ENCODE data around the gene MRNIP.

DNA sequence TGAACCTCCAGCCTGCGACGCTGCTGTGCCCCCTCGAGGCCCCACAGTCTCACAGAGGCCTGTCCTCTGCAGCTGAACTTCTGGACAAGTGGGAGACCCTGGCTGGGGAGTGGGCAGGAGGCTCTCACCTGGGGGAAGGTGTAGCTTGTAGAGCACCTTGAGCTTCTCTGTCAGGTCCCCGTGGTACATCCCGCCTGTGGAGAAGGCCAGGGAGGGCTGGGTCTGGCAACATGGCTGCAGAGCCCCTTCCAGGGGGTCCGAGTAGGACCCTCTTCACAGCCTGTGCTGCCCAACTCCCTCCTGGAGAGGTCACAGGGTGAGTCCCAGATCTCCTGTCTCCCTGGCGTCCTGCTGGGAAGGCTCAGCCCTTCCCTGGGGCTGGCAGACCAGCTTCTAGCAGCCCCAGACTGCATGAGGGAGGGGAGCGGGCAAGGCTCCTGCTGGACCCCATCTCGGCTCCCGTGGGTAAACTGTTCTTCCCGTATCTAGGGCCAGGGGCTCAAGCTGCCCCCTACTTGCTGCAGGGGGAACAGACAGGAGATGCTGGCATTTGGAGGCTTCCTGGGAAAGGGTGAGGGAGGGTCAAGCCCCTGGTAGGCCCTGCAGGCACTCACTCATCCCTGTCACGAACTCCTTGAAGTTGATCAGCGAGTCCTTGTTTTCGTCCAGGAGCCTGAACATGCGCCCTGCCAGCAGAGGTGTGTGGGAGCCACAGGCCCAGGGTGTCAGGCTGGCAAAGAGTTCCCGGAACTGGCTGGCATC, 11.2 kb upstream of the MRNIP start:
- TF ChIP-seq, protein P1, sequence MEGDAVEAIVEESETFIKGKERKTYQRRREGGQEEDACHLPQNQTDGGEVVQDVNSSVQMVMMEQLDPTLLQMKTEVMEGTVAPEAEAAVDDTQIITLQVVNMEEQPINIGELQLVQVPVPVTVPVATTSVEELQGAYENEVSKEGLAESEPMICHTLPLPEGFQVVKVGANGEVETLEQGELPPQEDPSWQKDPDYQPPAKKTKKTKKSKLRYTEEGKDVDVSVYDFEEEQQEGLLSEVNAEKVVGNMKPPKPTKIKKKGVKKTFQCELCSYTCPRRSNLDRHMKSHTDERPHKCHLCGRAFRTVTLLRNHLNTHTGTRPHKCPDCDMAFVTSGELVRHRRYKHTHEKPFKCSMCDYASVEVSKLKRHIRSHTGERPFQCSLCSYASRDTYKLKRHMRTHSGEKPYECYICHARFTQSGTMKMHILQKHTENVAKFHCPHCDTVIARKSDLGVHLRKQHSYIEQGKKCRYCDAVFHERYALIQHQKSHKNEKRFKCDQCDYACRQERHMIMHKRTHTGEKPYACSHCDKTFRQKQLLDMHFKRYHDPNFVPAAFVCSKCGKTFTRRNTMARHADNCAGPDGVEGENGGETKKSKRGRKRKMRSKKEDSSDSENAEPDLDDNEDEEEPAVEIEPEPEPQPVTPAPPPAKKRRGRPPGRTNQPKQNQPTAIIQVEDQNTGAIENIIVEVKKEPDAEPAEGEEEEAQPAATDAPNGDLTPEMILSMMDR (IDR thresholded peaks at IDR 0.05) = no peak
- TF ChIP-seq POLR2A (IDR thresholded peaks at IDR 0.05) = no peak
